Activated CD4-positive, alpha-beta T cell treated with anti-CD3 and anti-CD28 coated beads, Interleukin-2, Interleukin-6, amounts not matched to agents 100 ng/mL and 50 ng/mL, durations not matched to agents 16 hours and 8 hours (primary cell): ENCODE measurements around the gene SIX1.
A peak's percentile ranks its signal among the peaks of the same experiment; 100 is the strongest.

Source experiments
- DNase-seq: peaks from one replicate; pipeline ENCODE4 v3.0.0-alpha.2; 2020

Gene SIX1

GRCh38 chr14:60641742-60642269, 7.5 kb downstream of the SIX1 start:
- no peak for DNase-seq

- no peak for DNase-seq
These were observed 8.2 kb downstream of the SIX1 start for GRCh38 chr14:60640859-60641741.

- no peak for DNase-seq
These were observed 9.6 kb downstream of the SIX1 start for GRCh38 chr14:60639674-60640073.

- DNase-seq = no peak
These were observed 11.6 kb downstream of the SIX1 start for GRCh38 chr14:60637479-60638315.

- no peak for DNase-seq
These were observed 12.3 kb downstream of the SIX1 start for GRCh38 chr14:60636879-60637478.

- no peak for DNase-seq
These were observed 15.1 kb downstream of the SIX1 start for GRCh38 chr14:60634153-60634552.

- DNase-seq = peak; percentile 42
These were observed 16.5 kb downstream of the SIX1 start for GRCh38 chr14:60632777-60633176.

GRCh38 chr14:60632257-60632656, 17.0 kb downstream of the SIX1 start:
- DNase-seq = no peak

GRCh38 chr14:60631842-60632241, 17.4 kb downstream of the SIX1 start:
- DNase-seq = no peak

GRCh38 chr14:60630129-60630528, 19.1 kb downstream of the SIX1 start:
- DNase-seq = no peak

- DNase-seq = no peak
These were observed 20.4 kb downstream of the SIX1 start for GRCh38 chr14:60628892-60629291.

- DNase-seq = no peak
These were observed 26.4 kb downstream of the SIX1 start for GRCh38 chr14:60622917-60623257.

- no peak for DNase-seq
These were observed 26.9 kb downstream of the SIX1 start for GRCh38 chr14:60622210-60622916.

GRCh38 chr14:60621386-60621785, 27.9 kb downstream of the SIX1 start:
- no peak for DNase-seq

- no peak for DNase-seq
These were observed 31.0 kb downstream of the SIX1 start for GRCh38 chr14:60618241-60618640.

GRCh38 chr14:60616461-60616959, 32.8 kb downstream of the SIX1 start:
- DNase-seq = no peak

GRCh38 chr14:60602291-60602690, 47.0 kb downstream of the SIX1 start:
- no peak for DNase-seq

- no peak for DNase-seq
These were observed 49.5 kb downstream of the SIX1 start for GRCh38 chr14:60599727-60600126.

GRCh38 chr14:60596139-60596538, 53.1 kb downstream of the SIX1 start:
- DNase-seq = no peak

- no peak for DNase-seq
These were observed 55.2 kb downstream of the SIX1 start for GRCh38 chr14:60594062-60594461.
